NCI-H2171 (cell line): ENCODE data around the gene GABRG3.
A peak's percentile ranks its signal among the peaks of the same experiment; 100 is the strongest.

Source experiments
- DNase-seq: peaks from one replicate; lab custom pipeline; 2025; lab: John Stamatoyannopoulos, UW

Gene GABRG3

DNA sequence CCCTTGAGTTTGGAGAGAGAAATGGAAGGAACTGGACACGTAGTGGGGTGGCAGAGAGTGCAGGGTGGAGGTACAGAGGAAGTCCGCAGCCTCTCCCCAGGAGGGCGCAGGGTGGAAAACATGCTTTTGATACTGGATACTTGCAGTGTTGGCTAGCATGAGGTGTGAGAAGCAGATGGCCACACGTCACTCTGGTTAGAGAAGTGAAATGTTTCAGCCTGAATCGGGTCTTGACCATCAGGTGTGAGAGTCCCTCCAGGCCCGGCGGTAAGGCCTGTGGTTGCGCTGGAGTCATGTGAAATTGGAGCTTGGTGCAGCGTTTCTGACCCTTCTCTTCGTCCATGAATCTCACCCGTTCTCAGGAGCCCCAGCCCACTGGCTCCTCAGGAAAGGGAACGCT, 93.1 kb downstream of the GABRG3 start:
- no peak for DNase-seq

DNA sequence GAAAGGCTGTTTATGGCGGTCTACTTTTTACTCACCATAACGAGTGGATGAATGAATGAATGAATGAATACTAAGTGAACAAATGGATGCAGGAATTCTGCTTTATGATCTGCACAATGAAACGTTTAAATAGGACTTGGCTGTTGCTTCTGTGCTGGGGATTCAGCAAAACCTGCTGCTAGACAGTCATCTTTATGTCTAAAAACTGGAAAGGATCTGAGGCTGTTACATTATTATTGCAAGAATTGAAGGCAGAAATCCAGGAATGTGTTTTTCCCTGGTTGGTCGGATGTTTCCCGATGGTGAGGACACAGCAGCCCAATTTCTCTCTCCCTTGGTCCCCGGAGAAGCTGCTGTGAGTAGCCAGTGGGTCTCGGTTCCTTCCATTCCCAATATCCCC, 94.2 kb downstream of the GABRG3 start:
- DNase-seq: no peak

DNA sequence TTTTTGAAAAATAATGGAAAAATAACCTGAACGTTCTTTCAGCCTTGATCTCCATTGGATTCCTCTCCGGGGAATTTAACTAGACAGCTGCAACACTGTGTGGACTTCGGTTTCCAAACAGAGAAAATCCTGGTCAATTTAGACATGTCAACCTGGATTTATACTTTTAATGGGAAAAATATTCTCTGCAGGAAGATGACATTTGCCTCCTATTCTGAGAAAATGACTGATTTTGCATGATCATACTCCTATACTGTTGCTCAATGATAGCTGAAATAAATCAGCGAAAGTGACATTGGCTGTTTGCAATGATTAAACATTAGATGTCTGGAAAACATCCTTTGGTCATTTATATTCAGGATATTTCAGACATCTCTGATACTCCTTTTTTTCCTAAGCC, 94.8 kb downstream of the GABRG3 start:
- DNase-seq: no peak

DNA sequence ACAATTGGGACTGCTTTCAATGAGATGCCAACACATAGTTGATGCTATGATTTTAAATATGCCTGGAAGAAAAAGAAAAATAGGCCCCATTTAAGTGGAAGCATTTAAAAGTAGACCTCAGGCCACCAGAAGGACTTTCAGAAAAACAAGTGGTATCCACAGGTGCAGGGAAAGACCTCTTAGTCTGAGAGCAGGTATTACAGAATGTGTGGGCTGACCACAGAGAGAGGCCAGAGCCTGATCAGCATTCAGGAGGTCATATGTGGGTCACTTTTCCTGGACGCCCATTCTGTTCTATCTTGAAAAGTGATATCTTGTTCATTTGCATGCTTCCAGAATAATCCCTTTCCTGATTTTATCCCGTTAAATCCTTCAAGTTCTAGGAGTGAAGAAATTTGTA, 95.5 kb downstream of the GABRG3 start:
- DNase-seq: no peak

DNA sequence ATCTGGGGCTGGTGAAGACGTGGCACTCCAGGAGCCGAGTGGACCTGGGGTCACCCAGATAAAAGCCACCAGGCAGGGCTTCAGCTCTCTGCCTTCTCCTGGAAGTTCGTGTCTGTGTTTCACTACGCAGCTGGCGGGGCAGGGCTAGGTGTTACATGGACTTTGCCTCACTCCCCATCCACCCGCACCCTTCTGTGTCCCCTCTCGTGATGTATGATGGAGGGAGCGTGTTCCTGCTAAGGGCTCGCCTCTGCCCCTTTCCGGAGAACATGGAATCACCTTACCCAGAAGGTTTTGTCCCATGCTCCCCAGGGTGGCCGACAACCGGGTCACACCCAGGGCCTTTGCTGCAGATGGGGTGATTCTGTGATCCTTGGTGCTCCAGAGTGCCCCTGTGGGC, 96.2 kb downstream of the GABRG3 start:
- no peak for DNase-seq

DNA sequence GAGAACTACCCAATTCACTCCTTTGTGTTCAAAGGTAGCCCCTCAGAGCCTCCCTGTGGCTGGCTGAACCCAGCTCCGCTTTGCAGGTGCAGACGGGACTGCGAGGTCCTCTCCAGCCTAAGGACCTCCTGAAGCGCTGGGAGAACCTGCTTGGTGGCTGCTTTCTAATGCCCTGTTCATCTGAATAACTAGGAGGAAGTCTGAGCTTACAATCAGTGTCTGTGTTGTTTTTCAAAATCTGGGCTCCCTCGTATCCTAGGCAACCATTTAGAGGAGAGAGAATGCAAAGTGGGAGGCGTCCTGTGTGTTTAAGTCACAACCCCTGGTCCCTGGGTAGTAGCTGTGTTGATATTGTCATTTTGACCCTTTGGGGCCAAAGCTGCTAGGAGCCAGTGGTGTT, 99.9 kb downstream of the GABRG3 start:
- DNase-seq: no peak

DNA sequence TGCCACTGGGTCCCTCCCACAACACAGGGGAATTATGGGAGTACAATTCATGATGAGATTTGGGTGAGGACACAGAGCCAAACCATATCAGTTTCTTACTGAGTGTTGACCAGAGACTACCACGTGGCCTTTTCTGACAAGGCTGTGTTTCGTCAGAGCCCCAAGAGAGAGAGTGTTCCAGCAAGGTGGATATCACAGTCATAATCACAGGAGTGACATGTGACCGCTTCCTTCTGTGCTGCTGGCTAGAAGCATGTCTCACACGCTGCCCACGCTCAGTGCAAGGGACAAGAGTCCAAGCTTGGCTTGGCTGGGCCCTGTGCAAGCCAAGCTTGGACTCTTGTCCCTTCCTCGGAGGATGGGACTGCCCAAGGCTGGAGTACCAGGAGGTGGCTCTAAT, 103.2 kb downstream of the GABRG3 start:
- no peak for DNase-seq

DNA sequence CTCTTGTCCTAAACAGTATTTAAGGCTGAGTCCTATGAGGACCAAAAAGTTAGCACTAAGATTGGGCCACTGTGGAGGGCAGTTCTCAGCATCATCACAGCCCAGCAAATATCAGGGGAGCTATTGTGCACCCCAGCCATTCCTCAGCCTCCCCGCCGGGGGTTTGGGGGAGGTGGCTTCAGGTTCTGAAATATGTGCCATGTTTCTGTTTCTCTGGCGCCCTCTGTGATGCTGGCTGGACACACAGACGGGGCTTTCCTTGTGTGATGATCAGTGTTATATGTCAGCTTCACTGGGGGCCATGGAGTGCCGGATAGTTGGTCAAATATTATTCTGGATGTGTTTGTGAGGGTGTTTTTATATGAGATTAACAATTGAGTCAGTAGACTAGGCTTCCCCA, 106.8 kb downstream of the GABRG3 start:
- DNase-seq: no peak

DNA sequence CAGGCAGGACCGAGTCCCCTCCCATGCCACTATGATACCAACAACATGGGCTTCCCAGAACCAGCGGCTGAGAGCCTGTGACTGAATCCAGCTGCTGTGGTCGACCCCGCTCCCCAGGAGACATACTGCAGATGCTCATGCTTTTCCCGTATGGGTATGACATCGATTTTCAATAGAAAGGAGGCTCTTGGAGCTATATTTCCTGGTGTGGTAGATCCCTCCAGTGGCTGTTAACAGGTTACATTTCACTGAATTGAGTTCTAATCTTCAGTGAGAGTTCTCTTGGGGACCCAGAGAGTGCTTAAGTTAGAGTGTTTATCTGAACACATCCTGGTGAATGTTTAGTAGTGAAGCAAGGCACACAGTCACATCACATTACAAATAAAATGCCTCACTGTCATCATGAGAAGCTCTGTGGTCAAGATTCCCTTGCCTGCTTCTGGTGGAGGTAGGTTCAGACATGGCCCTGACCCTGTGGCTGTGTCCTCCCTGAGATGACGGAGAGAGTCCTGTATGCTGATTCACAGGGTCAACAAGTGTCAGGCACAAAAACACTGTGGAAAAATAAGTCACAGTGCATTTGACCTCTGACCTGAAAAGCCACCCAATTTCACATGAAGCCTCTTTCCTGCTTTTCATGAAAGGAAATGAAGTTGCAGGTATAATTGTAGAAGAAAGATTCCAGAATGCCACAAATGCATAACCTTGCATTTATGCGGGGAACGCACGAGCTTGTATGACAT, 110.9 kb downstream of the GABRG3 start:
- DNase-seq: no peak

DNA sequence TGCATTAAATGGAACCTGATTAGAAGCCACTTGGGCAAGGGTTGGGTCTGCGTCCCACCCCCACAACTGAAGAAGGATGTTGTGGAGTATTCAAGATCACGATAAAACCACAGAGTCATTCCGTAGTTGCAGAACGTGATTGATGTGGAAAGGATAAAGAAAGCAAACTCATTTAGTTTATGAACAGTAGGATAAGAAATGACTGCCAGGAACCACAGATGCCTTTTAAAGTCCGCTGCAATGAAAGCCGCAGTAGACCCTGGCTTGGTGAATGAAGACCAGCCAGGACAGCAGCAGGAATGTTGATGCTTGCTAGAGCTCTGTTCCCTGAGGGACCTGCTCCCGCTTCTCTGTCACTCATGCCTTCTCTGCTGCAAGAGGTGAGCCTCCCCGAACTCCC, 111.5 kb downstream of the GABRG3 start:
- DNase-seq: no peak

DNA sequence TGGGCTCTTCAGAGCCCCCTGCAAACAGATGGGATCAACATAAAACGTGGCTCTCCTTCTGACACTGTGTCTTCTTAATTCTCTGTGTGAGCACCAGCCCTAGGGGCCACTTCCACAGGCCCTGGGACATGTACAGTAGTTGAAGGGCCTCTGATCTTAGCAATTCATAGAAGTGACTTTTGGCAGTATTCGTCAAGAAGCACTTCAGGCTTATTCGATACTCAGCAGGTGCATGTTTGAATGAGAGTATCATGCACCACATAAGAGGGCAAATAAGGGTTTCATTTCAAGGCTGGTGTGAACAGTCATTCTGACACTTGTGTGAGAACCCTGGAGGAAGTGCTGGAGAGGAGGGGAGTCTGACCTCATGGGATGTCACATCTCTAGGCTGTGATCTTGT, 113.9 kb downstream of the GABRG3 start:
- DNase-seq: no peak

DNA sequence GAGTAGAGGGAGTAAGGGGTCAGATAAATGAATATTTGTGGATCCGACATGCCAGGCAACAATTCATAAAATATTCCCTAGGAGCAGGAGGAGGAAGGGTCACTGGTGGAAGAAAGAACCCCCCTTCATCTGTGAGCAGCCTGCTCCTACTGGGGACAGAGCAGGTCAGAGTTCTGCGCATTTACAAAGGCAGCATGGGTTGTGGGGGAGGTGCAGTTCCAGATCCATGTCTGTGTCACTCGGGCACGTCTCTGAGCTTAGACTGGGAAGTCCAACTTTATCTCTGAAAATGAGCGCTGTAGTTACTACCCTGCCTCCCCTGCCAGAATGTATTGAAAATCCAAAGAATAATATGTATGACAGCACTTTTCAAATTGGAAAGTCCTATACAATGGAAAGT, 115.2 kb downstream of the GABRG3 start:
- no peak for DNase-seq

DNA sequence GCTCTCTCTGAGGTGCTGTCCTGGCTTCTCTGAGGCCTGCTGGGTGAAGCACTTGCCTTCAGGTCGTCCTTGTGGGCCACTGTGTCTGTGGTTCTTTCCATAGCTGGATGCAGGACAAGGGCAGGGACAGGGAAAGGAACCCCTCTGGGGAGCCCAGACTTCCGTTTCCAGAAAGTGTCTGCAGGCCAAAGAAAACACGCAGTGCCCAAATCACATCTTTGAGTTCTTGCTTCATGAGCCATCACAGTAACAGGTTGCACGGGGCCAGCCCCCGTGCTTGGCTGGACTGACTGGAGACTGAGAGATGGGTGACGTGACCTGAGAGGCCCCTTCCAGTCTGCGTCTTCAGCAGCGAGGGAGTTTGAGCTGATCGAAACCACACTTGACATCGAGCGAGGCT, 115.8 kb downstream of the GABRG3 start:
- no peak for DNase-seq

DNA sequence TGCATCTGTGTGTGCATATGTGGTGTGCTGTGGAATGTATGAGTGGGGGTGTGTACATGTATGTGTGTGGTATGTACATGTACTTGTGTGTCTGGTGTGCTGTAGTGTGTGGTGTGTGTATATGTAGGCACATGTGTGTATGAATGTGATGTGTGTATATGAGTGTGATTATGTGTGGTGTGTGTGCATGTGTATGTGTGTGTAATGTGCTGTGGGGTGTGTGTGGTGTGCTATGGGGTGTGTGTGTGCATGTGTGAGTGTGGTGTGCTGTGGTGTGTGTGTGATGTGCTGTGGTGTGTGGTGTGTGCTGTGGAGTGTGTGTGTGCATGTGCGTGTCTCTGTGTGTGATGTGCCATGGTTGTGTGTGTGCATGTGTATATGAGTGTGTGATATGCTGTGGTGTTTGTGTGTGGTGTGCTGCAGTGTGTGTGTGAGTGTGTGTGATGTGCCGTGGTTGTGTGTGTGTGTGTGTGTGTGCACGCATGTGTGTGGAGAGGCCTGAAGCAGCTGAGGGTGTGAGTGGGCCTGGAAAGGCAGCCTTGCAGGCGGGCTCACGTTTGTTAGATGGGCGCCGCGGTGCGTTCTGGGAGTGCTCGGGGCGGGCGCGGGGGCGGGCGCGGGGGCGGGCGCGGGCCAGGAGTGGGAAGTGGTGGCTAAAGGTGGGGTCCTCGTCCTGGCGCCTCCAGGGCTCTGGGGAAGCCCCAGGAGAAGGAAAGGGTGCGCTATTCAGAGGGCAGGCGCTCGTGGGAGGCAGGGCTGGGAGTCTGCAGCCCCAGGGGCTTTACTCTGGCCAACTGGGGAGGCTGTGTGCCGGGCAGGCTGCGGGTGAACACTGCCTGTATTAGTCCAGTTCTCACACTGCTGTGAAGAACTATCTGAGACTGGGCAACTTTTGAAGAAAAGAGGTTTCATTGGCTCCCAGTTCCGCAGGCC, 116.9 kb downstream of the GABRG3 start:
- DNase-seq: no peak

DNA sequence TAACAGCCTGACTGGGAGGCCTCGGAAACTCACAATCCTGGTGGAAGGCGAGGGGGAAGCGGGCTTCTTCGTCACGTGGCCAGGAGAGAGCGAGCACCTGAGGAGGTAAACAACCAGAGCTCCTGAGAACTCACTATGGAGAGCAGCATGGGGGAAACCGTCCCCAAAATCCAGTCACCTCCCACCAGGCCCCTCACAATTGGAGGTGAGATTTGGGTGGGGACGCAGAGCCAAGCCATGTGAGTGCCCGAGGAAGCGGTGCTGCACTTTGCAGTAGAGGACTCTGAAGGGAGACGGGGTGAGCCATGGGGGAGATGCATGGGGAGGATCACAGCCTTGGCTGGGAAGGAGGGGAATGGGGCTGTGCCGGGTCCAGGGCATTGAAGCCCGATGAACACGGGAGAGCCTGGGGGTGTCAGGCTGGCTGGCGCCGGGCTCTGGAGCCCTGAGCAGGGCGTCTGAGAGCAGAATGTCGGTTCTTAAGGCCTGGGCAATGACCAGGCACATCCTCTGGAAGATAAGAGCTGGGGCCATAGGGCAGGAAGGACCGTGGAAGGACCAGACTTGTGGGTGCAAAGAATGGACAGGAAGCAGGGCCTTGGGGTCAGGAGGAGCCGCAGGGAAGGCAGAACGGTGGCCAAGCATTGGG, 117.7 kb downstream of the GABRG3 start:
- no peak for DNase-seq

DNA sequence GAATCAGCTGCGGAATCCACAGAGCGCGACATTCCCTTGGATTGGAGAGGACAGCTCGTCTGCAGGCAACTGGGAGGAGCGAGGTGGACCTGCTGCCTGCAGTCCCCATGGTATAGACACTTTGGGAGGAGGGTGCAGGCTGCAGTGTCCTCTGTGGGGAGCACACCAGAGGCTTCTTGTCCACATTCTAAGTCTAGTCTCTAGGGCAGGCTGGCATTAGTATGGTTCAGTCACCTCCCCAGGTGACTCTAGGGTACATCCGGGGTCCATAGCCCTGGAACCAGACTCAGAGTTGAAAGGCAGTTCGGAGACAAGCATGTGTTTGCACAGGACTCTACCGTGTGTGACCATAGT, 118.2 kb downstream of the GABRG3 start:
- no peak for DNase-seq

DNA sequence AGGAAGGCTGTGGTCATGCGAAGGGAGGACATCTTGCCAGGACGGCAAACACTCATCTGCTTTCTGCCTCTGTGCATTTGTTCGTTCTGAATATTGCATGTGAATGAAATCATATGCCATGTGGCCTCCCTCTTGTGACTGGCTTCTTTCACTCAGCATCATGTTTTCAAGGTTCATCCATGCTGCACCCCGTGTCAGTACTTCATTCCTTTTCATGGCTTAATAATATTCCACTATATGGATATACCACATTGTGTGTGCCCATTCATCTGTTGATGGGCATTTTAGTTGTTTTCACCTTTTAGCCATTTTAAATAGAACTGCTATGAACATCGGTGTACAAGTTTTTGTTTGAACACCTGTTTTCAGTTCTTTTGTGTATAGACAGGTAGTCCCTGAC, 118.7 kb downstream of the GABRG3 start:
- DNase-seq: no peak

DNA sequence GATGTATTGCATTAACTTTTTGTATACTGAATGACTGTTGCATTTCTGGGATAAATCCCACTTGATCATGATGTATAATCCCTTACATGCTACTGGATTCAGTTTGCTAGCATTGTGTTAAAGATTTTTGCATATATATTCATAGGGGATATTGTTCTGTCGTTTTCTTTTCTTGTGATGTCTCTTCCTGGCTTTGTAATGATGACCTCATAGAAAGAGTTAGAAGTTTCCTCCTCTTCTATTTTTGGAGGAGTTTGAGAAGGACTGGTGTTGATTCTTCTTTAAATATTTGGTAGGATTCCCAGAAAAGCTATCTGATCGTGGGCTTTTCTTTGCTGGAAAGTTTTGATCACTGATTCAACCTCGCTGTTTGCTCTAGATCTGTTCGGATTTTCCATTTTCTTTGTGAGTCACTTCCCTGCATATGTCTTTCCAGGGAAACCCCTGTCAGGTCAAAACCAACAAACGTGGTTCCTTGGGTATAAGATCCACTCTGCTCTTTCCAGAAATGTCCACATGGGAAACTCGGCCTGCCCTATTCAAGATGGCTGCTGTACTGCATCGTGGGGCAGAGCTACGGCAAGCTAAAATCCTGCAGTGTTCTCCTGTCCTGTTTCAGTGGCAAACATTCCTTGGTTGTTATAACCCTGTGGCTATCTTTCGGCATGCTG, 120.4 kb downstream of the GABRG3 start:
- no peak for DNase-seq

DNA sequence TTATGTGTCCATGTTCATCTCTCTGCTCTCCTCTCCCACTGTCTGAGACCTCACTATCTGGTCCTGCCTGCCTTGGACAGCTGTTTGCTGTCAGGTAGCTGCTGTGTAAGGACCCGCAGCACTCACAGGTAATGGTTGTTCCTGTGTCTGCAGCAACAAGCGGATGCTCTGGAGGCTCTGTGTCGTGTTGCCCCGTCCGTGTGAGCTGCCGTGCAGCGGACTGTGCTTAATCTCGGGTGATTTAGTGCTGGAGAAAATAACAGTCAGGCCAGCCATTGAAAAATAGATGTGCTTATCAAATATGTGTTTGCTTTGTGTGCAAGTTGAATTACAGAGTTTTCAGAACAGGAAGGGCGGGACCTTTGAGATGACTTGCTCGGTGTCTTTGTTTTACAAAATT, 121.4 kb downstream of the GABRG3 start:
- no peak for DNase-seq

DNA sequence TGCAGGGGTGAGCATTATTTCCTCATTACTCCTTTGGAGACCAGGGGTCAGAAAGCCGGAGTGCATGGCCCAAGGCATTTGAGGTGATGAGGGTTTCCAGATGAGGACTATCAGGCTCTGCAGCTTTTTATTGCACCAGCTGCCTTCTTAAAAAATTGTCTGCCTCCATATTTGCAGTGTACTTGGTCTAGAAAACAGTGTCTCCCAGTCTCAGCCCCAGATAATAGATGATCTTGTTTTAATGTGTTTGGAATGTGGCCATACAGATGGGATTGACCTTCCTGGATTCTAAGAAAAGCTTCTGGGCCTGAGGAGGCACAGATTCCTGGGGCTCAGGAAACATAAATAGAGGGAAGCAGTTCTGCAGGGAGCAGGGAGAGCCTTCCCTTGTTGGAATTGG, 123.3 kb downstream of the GABRG3 start:
- DNase-seq: no peak

DNA sequence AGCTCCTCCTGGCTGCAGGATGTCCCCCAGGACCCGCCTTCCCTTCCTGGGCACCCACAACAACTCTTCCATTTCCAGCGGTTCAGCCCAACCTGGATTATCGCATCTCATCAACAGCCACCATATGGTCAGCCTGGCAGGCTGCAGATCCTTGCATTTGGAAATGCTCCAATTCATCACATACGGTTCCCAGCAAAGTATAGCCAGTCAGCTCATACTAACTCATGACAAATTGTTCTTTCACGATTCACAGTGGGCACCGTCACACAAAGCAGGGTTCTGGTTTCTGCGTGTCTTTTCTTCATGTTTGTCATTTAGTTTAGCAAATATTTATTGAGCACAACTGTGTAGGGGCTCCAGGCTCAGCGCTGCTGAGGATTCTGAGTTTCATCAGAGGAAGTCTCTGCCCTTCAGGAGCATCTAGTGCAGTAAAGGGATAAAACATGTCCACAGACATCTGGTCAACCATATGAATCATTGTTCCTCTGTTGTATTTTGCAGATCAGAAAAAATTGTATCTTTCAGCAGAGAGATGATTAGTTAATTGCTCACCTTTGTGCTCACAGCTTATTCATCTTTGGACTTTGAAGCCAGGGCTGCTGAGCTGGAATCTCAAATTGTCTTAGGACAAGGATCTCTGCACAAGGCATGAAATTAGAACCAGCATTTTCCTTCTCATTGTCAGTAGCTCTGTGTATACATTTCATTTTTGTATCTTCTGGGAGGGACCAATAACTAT, 125.1 kb downstream of the GABRG3 start:
- peak; percentile 75 for DNase-seq

DNA sequence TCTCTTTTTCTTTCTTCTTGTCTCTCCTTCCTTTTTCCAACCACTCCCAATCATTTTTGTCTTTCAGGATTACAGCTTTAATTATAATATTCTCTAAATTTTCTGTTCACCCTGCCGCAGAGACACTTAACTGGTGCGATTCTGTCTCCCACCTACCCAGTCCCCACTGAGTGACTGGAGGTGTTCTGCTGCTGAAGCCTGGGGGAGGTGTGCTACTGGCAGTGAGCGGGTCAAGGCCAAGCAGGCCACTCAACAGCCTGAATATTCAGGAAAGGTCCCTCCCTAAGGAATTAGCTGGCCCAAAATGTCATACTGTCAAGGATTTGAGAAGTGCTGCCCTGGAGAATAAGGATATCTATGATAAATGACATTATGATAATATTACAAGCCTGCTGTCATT, 126.5 kb downstream of the GABRG3 start:
- no peak for DNase-seq
